Endothelial cell of umbilical vein (primary cell): ENCODE data around the gene KIAA1191.

Experiments
- CTCF ChIP-seq, 2 donors: IDR thresholded peaks; 1 replicate in 1 of 2; 2 replicates in 1 of 2; pipeline ENCODE4 v1.5.1; 2011; ENCODE audit warnings: low read length in 2 of 2, mild to moderate bottlenecking in 2 of 2, moderate library complexity in 2 of 2, control low read depth in 1 of 2, inconsistent platforms in 1 of 2, low read depth in 1 of 2; ENCODE audit not compliant: insufficient read depth in 1 of 2; ENCODE audit errors: extremely low read depth in 1 of 2
- EZH2 ChIP-seq: IDR thresholded peaks from 2 replicates; pipeline ENCODE4 v1.6.1; 2012; ENCODE audit warnings: borderline replicate concordance, low read depth, mild to moderate bottlenecking, moderate library complexity, low read length, inconsistent platforms; ENCODE audit not compliant: severe bottlenecking
- FOS ChIP-seq: IDR thresholded peaks from 2 replicates; pipeline ENCODE4 v1.6.1; 2011; ENCODE audit warnings: mild to moderate bottlenecking, low read length, moderate library complexity, borderline replicate concordance; ENCODE audit not compliant: insufficient read depth
- GATA2 ChIP-seq: IDR thresholded peaks from 2 replicates; pipeline ENCODE4 v1.7.0; 2011; ENCODE audit warnings: low read depth, mild to moderate bottlenecking, moderate library complexity, mixed read lengths, low read length; ENCODE audit not compliant: insufficient read length, insufficient read depth
- JUN ChIP-seq: IDR thresholded peaks from 2 replicates; pipeline ENCODE4 v1.6.1; 2011; ENCODE audit warnings: borderline replicate concordance, low read depth; ENCODE audit not compliant: insufficient read length, insufficient read depth
- MAX ChIP-seq: IDR thresholded peaks from 2 replicates; pipeline ENCODE4 v1.6.1; 2011; ENCODE audit not compliant: insufficient read depth, insufficient read length
- MYC ChIP-seq: IDR thresholded peaks from one replicate; pipeline ENCODE4 v1.6.1; 2011; ENCODE audit warnings: mild to moderate bottlenecking, low read depth, low read length
- POLR2A ChIP-seq: IDR thresholded peaks from 2 replicates; pipeline ENCODE4 v1.6.1; 2012; ENCODE audit warnings: low read depth, mild to moderate bottlenecking, control low read depth, low read length
- POLR2AphosphoS5 ChIP-seq: IDR thresholded peaks from 2 replicates; pipeline ENCODE4 v1.6.1; 2012; ENCODE audit warnings: low read depth, mild to moderate bottlenecking, control low read depth, low read length, moderate library complexity; ENCODE audit not compliant: insufficient read depth

GRCh38 chr5:176379881-176380280 lies 18.3 kb upstream of the KIAA1191 start:
- TF ChIP-seq CTCF (IDR thresholded peaks at IDR 0.05; ENCODE audit: extremely low read depth in 1 of 2, insufficient read depth in 1 of 2, low read depth in 1 of 2, low read length in 2 of 2) (no peak), POLR2AphosphoS5 (no peak), MYC (no peak), POLR2A (no peak), JUN (no peak), EZH2 (no peak), MAX (no peak), FOS (no peak), GATA2 (no peak)
